GM19463 (cell line): ENCODE measurements around the gene OR12D2.
"Not testable (repeated sequence)": the region's sequence is repeated elsewhere in the genome, so short reads cannot be mapped to it uniquely, and the experiment has no call there.

Source experiments
- ATAC-seq: cut with Tn5 transposase; IDR thresholded peaks from one replicate; pipeline ENCODE4 v1.9.1; 2021; ENCODE audit warnings: mild to moderate bottlenecking, moderate library complexity; ENCODE audit not compliant: unreplicated experiment

The OR12D2 gene, protein sequence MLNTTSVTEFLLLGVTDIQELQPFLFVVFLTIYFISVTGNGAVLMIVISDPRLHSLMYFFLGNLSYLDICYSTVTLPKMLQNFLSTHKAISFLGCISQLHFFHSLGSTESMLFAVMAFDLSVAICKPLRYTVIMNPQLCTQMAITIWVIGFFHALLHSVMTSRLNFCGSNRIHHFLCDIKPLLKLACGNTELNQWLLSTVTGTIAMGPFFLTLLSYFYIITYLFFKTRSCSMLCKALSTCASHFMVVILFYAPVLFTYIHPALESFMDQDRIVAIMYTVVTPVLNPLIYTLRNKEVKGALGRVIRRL

GRCh38 chr6:29395331-29395730 lies at the start of gene OR12D2:
OR12D2 (plus strand) TSS chr6:29395631; CDS start chr6:29396700, 1,069 bp downstream.
- ATAC-seq, result no peak

GRCh38 chr6:29349348-29349747 lies 46.1 kb upstream of the OR12D2 start:
- ATAC-seq, result not testable (repeated sequence)

GRCh38 chr6:29354980-29355379 lies 40.5 kb upstream of the OR12D2 start:
- ATAC-seq, result no peak

GRCh38 chr6:29355603-29356002 lies 39.8 kb upstream of the OR12D2 start:
- ATAC-seq, result no peak

- ATAC-seq, result no peak
Measured at GRCh38 chr6:29368765-29369164, 26.7 kb upstream of the OR12D2 start, which contains the start of gene OR5V1. OR5V1 (minus strand) TSS chr6:29368865; CDS start chr6:29356195, 12,670 bp downstream.

DNA sequence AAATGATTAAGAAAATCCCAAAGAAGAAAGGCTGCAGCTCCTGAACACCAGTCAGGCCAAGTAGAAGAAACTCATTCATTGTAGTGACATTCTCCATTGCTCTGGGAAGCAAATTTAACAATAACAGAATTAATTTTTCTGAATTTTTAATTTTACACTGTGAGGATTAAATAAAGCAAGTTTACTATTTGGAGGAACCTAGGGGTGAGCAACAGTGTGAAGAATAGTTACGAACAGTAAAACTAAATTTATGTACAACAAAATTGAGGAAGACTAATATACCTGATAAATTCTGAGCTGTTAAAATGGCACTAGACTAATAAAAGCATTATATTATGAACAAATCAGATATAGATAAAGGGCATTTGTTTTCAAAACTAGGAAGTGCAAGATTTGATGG lies 20.2 kb upstream of the OR12D2 start, which contains the start of gene OR12D3:
Gene OR12D3, minus strand, starts transcription at position 101 of the 400 bp plus-strand sequence. Its CDS starts 4 bp downstream, at position 97.
- ATAC-seq, result no peak

GRCh38 chr6:29376003-29376402 lies 19.4 kb upstream of the OR12D2 start:
- no peak for ATAC-seq

GRCh38 chr6:29388533-29388932 lies 6.9 kb upstream of the OR12D2 start:
- ATAC-seq, result no peak

DNA sequence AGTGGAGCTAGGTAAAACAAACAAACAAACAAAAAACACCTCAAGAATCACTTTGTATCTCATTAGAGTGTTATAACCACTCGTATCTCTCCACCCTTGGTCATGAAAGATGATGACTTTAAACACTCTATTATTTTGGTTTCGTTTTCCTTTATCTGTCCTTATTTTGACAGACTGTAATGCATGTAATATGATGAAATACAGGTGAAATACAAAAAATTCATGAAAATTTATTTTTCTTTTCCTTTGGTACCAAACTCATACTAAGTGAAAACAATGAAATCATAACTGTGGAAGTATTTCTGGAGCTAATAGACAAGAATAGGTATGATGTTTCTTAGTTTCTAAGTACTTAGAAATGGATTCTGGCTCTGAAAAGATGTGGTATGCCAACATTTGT lies 4.1 kb downstream of the OR12D2 start:
- ATAC-seq, result no peak

DNA sequence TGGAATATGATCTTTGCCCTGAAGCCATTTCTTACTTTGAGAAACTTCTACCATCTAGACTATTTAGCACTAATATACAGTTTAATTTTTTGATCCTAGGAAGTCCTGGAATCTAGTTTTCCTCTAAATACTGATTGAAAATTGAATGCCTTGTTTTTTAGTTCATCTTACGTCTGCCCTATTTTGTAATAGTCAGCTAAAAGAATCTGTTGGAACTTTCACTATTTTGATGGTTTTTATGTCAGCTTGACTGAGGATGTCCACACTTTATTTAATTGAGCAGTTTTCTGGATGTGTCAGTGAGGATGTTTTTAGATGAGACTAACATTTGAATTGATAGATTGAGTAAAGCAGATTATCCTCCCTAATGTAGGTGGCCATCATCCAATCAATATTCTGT lies 8.4 kb downstream of the OR12D2 start:
- no peak for ATAC-seq

GRCh38 chr6:29414588-29414987 lies 19.2 kb downstream of the OR12D2 start, which contains the start of gene OR12D1:
OR12D1 (plus strand) TSS chr6:29414928.
- no peak for ATAC-seq

GRCh38 chr6:29419516-29419915 lies 24.1 kb downstream of the OR12D2 start:
- ATAC-seq, result no peak

DNA sequence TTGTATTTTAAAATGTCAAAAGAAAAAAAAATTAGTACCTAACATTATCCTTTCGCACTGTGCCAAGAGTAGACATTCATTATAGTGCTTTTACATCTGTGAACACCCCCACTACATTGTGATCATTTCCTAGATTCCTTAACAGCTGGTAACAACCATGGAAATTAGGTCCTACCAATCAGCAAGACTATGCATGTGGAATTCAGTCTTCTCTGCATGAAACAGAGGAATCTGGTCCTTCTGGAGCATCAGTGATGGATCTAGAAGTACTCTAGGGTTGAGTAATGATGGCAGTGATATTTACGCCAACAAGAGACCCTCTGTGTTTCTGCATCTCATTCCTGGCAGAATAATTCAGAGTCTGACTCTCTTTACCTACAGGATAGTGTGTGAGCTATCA lies 28.7 kb downstream of the OR12D2 start:
- ATAC-seq, result no peak

DNA sequence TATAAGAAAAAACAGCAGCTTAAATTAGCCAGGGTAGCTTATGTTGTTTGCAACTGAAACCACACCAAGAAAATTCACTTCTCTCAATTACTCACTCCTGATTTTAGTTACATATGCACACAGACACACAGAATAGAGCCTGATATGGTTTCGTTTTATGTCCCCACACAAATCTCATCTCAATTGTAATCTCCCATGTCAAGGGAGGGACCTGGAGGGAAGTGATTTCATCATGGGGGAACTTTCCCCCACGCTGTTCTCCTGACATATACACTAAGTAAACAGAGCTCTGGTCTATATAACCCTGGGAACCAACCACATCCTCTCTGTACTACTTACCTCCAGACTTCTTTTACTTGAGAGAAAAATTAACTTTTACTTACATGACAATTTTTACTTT lies 29.1 kb downstream of the OR12D2 start:
- ATAC-seq, result no peak

DNA sequence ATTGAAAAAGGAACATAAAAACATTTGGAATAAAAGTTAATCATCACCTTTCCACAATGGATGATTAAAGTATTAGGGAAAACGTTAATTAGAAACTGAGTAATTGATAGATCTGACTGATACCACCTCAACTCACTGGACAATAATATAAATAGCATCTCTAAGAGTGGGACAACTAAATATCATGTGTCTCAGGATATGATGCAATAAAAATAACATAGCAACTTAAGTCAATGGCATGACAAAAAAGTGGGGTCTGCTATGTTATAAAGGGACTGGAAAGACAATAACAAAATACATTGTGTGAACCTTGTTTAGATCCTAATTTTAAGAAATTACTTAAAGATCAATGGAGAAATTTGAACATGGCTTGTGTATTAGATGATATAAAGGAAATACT lies 29.6 kb downstream of the OR12D2 start:
- ATAC-seq, result no peak

GRCh38 chr6:29426654-29427053 lies 31.2 kb downstream of the OR12D2 start:
- no peak for ATAC-seq

DNA sequence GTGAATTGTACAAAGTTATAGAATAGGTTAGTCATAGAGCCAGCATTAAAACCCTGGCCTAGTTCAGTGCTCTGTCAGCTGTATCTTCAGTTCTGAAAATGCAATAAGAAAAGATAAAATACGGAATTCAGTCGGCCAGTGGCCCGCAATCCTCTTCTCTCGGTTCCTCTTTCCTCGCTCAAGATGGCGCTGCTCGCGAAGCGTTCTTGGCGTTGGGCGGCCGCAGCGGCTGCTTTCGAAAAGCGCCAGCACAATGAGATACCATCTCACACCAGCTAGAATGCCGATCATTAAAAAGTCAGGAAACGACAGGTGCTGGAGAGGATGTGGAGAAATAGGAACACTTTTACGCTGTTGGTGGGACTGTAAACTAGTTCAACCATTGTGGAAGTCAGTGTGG lies 41.3 kb downstream of the OR12D2 start:
- not testable (repeated sequence) for ATAC-seq

DNA sequence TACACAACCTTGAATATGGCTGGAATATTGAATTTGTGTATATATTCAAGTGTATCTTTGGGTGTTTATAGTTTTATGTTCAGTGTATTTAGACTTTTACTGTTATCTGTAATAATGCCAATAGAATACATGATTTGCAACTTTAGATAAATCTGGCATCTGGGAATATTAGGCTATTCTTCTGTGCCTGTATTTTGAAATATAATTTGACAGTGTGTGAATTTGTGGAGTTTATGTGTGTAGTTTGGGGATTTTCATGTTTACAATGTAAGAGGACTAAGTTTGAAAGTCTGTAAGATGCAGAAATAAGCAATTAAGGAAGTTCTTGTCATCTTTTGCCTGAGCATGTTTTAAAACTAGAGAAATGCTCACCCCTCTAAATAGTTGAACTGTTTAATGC lies 43.6 kb downstream of the OR12D2 start, which contains the start of gene OR10C1:
Gene OR10C1, plus strand, starts transcription at position 301 of the 400 bp plus-strand sequence. CDS start 710 bp downstream, outside the sequence.
- ATAC-seq, result no peak

GRCh38 chr6:29442719-29443118 lies 47.3 kb downstream of the OR12D2 start:
- no peak for ATAC-seq

DNA sequence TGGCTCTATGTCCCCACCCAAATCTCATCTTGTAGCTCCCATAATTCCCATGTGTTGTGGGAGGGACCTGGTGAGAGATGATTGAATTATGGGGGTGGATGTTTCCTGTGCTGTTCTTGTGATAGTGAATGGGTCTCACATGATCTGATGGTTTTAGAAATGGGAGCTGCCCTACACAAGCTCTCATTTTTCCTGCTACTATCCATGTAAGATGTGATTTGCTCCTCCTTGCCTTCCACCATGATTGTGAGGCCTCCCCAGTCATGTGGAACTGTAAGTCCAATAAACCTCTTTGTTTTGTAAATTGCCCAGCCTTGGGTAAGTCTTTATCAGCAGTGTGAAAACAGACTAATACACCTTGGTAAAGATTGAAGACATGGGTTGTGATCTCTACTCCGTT lies 48.6 kb downstream of the OR12D2 start:
- ATAC-seq, result not testable (repeated sequence)
